ENCODE measurements around the gene SRMS.

GRCh38 chr20:63566395-63567135, 19.0 kb upstream of the SRMS start:
- no peak for TF ChIP-seq CTCF (IDR thresholded peaks at IDR 0.05; ENCODE audit: low read length)
- no peak for TF ChIP-seq EZH2phosphoT487 (IDR thresholded peaks at IDR 0.05; ENCODE audit: low read length)

Data from MM.1S (cell line).